ENCODE measurements around the gene SLC1A3. TPM values are rescaled to one million over a fixed set of nuclear protein-coding genes. Genes with fewer than 3 reads are reported as not detected.

Gene SLC1A3
- total RNA-seq, 2 donors from 2014 or later, result 10.5 to 12.7 TPM

GRCh38 chr5:36730537-36731216 is 124.3 kb downstream of the SLC1A3 start:
- H3K27ac ChIP-seq, result no peak overlapping the region
- DNase-seq (ENCODE audit: low spot score), result no peak
- 80% methylated on average over 6 of the region's 6 CpGs for WGBS
- no peak overlapping the region for H3K4me3 ChIP-seq
- no peaks in the 10 kb centered on the region for H3K27me3 ChIP-seq (replicated peaks; ENCODE audit: insufficient read depth)
- H3K36me3 ChIP-seq, result no peaks in the 10 kb centered on the region
- H3K9me3 ChIP-seq, result no peaks in the 10 kb centered on the region
- no peaks in the 10 kb centered on the region for H3K4me1 ChIP-seq (replicated peaks)
- intact Hi-C loops (cut with DNase I), result no loop called here
- TF ChIP-seq, protein P1, sequence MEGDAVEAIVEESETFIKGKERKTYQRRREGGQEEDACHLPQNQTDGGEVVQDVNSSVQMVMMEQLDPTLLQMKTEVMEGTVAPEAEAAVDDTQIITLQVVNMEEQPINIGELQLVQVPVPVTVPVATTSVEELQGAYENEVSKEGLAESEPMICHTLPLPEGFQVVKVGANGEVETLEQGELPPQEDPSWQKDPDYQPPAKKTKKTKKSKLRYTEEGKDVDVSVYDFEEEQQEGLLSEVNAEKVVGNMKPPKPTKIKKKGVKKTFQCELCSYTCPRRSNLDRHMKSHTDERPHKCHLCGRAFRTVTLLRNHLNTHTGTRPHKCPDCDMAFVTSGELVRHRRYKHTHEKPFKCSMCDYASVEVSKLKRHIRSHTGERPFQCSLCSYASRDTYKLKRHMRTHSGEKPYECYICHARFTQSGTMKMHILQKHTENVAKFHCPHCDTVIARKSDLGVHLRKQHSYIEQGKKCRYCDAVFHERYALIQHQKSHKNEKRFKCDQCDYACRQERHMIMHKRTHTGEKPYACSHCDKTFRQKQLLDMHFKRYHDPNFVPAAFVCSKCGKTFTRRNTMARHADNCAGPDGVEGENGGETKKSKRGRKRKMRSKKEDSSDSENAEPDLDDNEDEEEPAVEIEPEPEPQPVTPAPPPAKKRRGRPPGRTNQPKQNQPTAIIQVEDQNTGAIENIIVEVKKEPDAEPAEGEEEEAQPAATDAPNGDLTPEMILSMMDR (IDR thresholded peaks at IDR 0.05), result no peak
- no peak for TF ChIP-seq POLR2AphosphoS5 (IDR thresholded peaks at IDR 0.05)
- TF ChIP-seq POLR2A (IDR thresholded peaks at IDR 0.05), result no peak

DNA sequence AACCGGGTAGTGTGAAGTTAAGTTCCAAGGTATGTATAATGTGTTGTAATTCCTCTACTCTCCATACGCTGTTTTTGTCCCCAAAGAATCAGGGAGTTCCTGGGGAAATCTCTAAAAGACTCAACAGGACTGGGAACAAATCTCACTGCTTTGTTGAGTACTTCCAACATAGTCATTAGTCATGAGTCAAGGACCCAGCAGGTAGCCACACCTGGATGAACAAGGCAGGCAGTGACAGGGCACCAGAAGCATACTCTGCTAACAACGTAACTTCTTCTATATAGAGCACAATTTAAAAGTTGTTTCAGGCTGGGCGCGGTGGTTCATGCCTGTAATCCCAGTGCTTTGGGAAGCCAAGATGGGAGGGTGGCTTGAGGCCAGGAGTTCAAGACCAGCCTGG is 126.8 kb downstream of the SLC1A3 start:
- TF ChIP-seq, protein P1 (IDR thresholded peaks at IDR 0.05), result no peak
- no peak for TF ChIP-seq POLR2AphosphoS5 (IDR thresholded peaks at IDR 0.05)
- TF ChIP-seq POLR2A (IDR thresholded peaks at IDR 0.05), result no peak
- no peak overlapping the region for H3K4me3 ChIP-seq
- no peaks in the 10 kb centered on the region for H3K4me1 ChIP-seq (replicated peaks)
- H3K27me3 ChIP-seq (replicated peaks; ENCODE audit: insufficient read depth), result no peaks in the 10 kb centered on the region
- intact Hi-C loops (cut with DNase I), result no loop called here
- H3K36me3 ChIP-seq, result no peaks in the 10 kb centered on the region
- H3K27ac ChIP-seq, result no peak overlapping the region
- WGBS, result 90% methylated on average over 5 of the region's 5 CpGs
- H3K9me3 ChIP-seq, result no peaks in the 10 kb centered on the region
- DNase-seq (ENCODE audit: low spot score), result no peak

GRCh38 chr5:36734422-36734821 is 128.0 kb downstream of the SLC1A3 start:
- intact Hi-C loops (cut with DNase I), result no loop called here
- Histone ChIP-seq H3K4me3 (no peak overlapping the region), H3K36me3 (no peaks in the 10 kb centered on the region), H3K27me3 (replicated peaks; ENCODE audit: insufficient read depth) (no peaks in the 10 kb centered on the region), H3K9me3 (no peaks in the 10 kb centered on the region), H3K4me1 (replicated peaks) (no peaks in the 10 kb centered on the region), H3K27ac (no peak overlapping the region)
- peak; percentile 16 for DNase-seq (ENCODE audit: low spot score)
- WGBS, result 34% methylated on average over 4 of the region's 4 CpGs
- TF ChIP-seq, protein P1 (IDR thresholded peaks at IDR 0.05), result peak in 1 of 4 experiments; percentile 23
- TF ChIP-seq POLR2AphosphoS5 (IDR thresholded peaks at IDR 0.05) (no peak), POLR2A (IDR thresholded peaks at IDR 0.05) (no peak)

- no peak for TF ChIP-seq POLR2AphosphoS5 (IDR thresholded peaks at IDR 0.05)
- TF ChIP-seq, protein P1 (IDR thresholded peaks at IDR 0.05), result no peak
- no peak for TF ChIP-seq POLR2A (IDR thresholded peaks at IDR 0.05)
- DNase-seq (ENCODE audit: low spot score), result no peak
- Histone ChIP-seq H3K27me3 (replicated peaks; ENCODE audit: insufficient read depth) (no peaks in the 10 kb centered on the region), H3K9me3 (no peaks in the 10 kb centered on the region), H3K4me1 (replicated peaks) (peaks cover 3% of the 10 kb centered on the region), H3K36me3 (no peaks in the 10 kb centered on the region), H3K27ac (no peak overlapping the region), H3K4me3 (no peak overlapping the region)
- intact Hi-C loops (cut with DNase I), result no loop called here
These were observed 129.5 kb downstream of the SLC1A3 start for GRCh38 chr5:36735891-36736290.

Small RNA genes lying within 50 kb of the gene (small RNA-seq; reads per million reads assigned to genes)
- 0 reads per million in 2 donors for gene AC010631.1

All from prostate gland (tissue), 2 donors.